Measurements from ENCODE around the gene MPND. TPM values are rescaled to one million over a fixed set of nuclear protein-coding genes. Genes with fewer than 3 reads are reported as not detected.
A peak's percentile ranks its signal among the peaks of the same experiment; 100 is the strongest.

Gene MPND
- polyA plus RNA-seq, 2 donors, result 13.5 to 15.5 TPM

- H3K4me1 ChIP-seq (ENCODE audit: control insufficient read depth in 2 of 2, insufficient read depth in 2 of 2, low read length in 1 of 2), result peaks cover 7 to 11% of the 10 kb centered on the region in 2 donors
- H3K27me3 ChIP-seq (ENCODE audit: control insufficient read depth in 1 of 2, insufficient read depth in 2 of 2, low read length in 2 of 2), result no peaks in the 10 kb centered on the region
- no peaks in the 10 kb centered on the region for H3K9me3 ChIP-seq (ENCODE audit: control insufficient read depth in 2 of 2, insufficient read depth in 1 of 2, low read depth in 1 of 2, low read length in 1 of 2)
- peak overlapping the region; percentile 14 to 69 for H3K27ac ChIP-seq (ENCODE audit: low read depth in 2 of 2, low read length in 1 of 2)
- WGBS, 2 donors, result 73 to 74% methylated on average over 15 of the region's 15 CpGs
- H3K4me3 ChIP-seq (ENCODE audit: low read depth in 1 of 2, low read length in 2 of 2), result peak overlapping the region; percentile 24 to 70
- H3K36me3 ChIP-seq (ENCODE audit: control insufficient read depth in 2 of 2, insufficient read depth in 2 of 2, low read length in 1 of 2), result peaks cover 0 to 11% of the 10 kb centered on the region in 2 donors
Measured at GRCh38 chr19:4396949-4397783, 53.8 kb downstream of the MPND start.

- Histone ChIP-seq H3K27ac (ENCODE audit: low read depth in 2 of 2, low read length in 1 of 2) (peak overlapping the region; percentile 90), H3K27me3 (ENCODE audit: control insufficient read depth in 1 of 2, insufficient read depth in 2 of 2, low read length in 2 of 2) (no peaks in the 10 kb centered on the region), H3K4me1 (ENCODE audit: control insufficient read depth in 2 of 2, insufficient read depth in 2 of 2, low read length in 1 of 2) (peaks cover 7 to 14% of the 10 kb centered on the region in 2 donors), H3K4me3 (ENCODE audit: low read depth in 1 of 2, low read length in 2 of 2) (peak overlapping the region; percentile 70 to 74), H3K9me3 (ENCODE audit: control insufficient read depth in 2 of 2, insufficient read depth in 1 of 2, low read depth in 1 of 2, low read length in 1 of 2) (no peaks in the 10 kb centered on the region), H3K36me3 (ENCODE audit: control insufficient read depth in 2 of 2, insufficient read depth in 2 of 2, low read length in 1 of 2) (peaks cover 0 to 7% of the 10 kb centered on the region in 2 donors)
- WGBS, 2 donors, result 0 to 1% methylated on average over 10 to 12 of the region's 12 CpGs
Measured at GRCh38 chr19:4399812-4400134, 56.4 kb downstream of the MPND start.

- H3K9me3 ChIP-seq (ENCODE audit: control insufficient read depth in 2 of 2, insufficient read depth in 1 of 2, low read depth in 1 of 2, low read length in 1 of 2), result no peaks in the 10 kb centered on the region
- peaks cover 0 to 6% of the 10 kb centered on the region in 2 donors for H3K36me3 ChIP-seq (ENCODE audit: control insufficient read depth in 2 of 2, insufficient read depth in 2 of 2, low read length in 1 of 2)
- 1% methylated on average over 70 to 90 of the region's 90 CpGs for WGBS, 2 donors
- H3K27me3 ChIP-seq (ENCODE audit: control insufficient read depth in 1 of 2, insufficient read depth in 2 of 2, low read length in 2 of 2), result no peaks in the 10 kb centered on the region
- peak within 1 kb of the TSS; percentile 70 to 74 for H3K4me3 ChIP-seq (ENCODE audit: low read depth in 1 of 2, low read length in 2 of 2)
- H3K27ac ChIP-seq (ENCODE audit: low read depth in 2 of 2, low read length in 1 of 2), result peak within 1 kb of the TSS; percentile 90
- peaks cover 7 to 14% of the 10 kb centered on the region in 2 donors for H3K4me1 ChIP-seq (ENCODE audit: control insufficient read depth in 2 of 2, insufficient read depth in 2 of 2, low read length in 1 of 2)
Measured at GRCh38 chr19:4400135-4400936, 57.0 kb downstream of the MPND start, which contains the start of gene SH3GL1. TSS of gene SH3GL1 (minus strand) at chr19:4400547. CDS start at chr19:4400368, 179 bp downstream.

- WGBS, 2 donors, result 0 to 1% methylated on average over 8 of the region's 8 CpGs
- Histone ChIP-seq H3K4me3 (ENCODE audit: low read depth in 1 of 2, low read length in 2 of 2) (peak overlapping the region in 1 of 2 donors; percentile 41), H3K36me3 (ENCODE audit: control insufficient read depth in 2 of 2, insufficient read depth in 2 of 2, low read length in 1 of 2) (peaks cover 0 to 5% of the 10 kb centered on the region in 2 donors), H3K9me3 (ENCODE audit: control insufficient read depth in 2 of 2, insufficient read depth in 1 of 2, low read depth in 1 of 2, low read length in 1 of 2) (no peaks in the 10 kb centered on the region), H3K27ac (ENCODE audit: low read depth in 2 of 2, low read length in 1 of 2) (peak overlapping the region; percentile 6 to 91), H3K4me1 (ENCODE audit: control insufficient read depth in 2 of 2, insufficient read depth in 2 of 2, low read length in 1 of 2) (peaks cover 7 to 14% of the 10 kb centered on the region in 2 donors), H3K27me3 (ENCODE audit: control insufficient read depth in 1 of 2, insufficient read depth in 2 of 2, low read length in 2 of 2) (no peaks in the 10 kb centered on the region)
Measured at GRCh38 chr19:4401769-4402170, 58.4 kb downstream of the MPND start.

- WGBS, 2 donors, result 0% methylated on average over 46 to 84 of the region's 84 CpGs
- Histone ChIP-seq H3K36me3 (ENCODE audit: control insufficient read depth in 2 of 2, insufficient read depth in 2 of 2, low read length in 1 of 2) (no peaks in the 10 kb centered on the region), H3K9me3 (ENCODE audit: control insufficient read depth in 2 of 2, insufficient read depth in 1 of 2, low read depth in 1 of 2, low read length in 1 of 2) (no peaks in the 10 kb centered on the region), H3K4me1 (ENCODE audit: control insufficient read depth in 2 of 2, insufficient read depth in 2 of 2, low read length in 1 of 2) (peaks cover 3 to 12% of the 10 kb centered on the region in 2 donors), H3K27me3 (ENCODE audit: control insufficient read depth in 1 of 2, insufficient read depth in 2 of 2, low read length in 2 of 2) (no peaks in the 10 kb centered on the region), H3K27ac (ENCODE audit: low read depth in 2 of 2, low read length in 1 of 2) (peak within 1 kb of the TSS; percentile 66 to 91), H3K4me3 (ENCODE audit: low read depth in 1 of 2, low read length in 2 of 2) (peak within 1 kb of the TSS; percentile 75 to 80)
Measured at GRCh38 chr19:4402171-4403004, 59.0 kb downstream of the MPND start, which contains the start of gene CHAF1A. TSS of gene CHAF1A (plus strand) at chr19:4402640. CDS start at chr19:4402763, 123 bp downstream.

- WGBS, 2 donors, result 9% methylated on average over 32 of the region's 32 CpGs
Measured at GRCh38 chr19:4403005-4403761, 59.8 kb downstream of the MPND start.

GRCh38 chr19:4405977-4406376 lies 62.6 kb downstream of the MPND start:
- H3K4me3 ChIP-seq (ENCODE audit: low read depth in 1 of 2, low read length in 2 of 2), result no peak overlapping the region
- H3K27me3 ChIP-seq (ENCODE audit: control insufficient read depth in 1 of 2, insufficient read depth in 2 of 2, low read length in 2 of 2), result no peaks in the 10 kb centered on the region
- H3K36me3 ChIP-seq (ENCODE audit: control insufficient read depth in 2 of 2, insufficient read depth in 2 of 2, low read length in 1 of 2), result peaks cover 0 to 6% of the 10 kb centered on the region in 2 donors
- 87 to 89% methylated on average over 8 of the region's 8 CpGs for WGBS, 2 donors
- no peak overlapping the region for H3K27ac ChIP-seq (ENCODE audit: low read depth in 2 of 2, low read length in 1 of 2)
- peaks cover 0 to 9% of the 10 kb centered on the region in 2 donors for H3K4me1 ChIP-seq (ENCODE audit: control insufficient read depth in 2 of 2, insufficient read depth in 2 of 2, low read length in 1 of 2)
- no peaks in the 10 kb centered on the region for H3K9me3 ChIP-seq (ENCODE audit: control insufficient read depth in 2 of 2, insufficient read depth in 1 of 2, low read depth in 1 of 2, low read length in 1 of 2)

More at GRCh38 chr19:4403005-4403761, 59.8 kb downstream of the MPND start:
- H3K36me3 ChIP-seq (ENCODE audit: control insufficient read depth in 2 of 2, insufficient read depth in 2 of 2, low read length in 1 of 2), result no peaks in the 10 kb centered on the region
- no peaks in the 10 kb centered on the region for H3K9me3 ChIP-seq (ENCODE audit: control insufficient read depth in 2 of 2, insufficient read depth in 1 of 2, low read depth in 1 of 2, low read length in 1 of 2)
- H3K27me3 ChIP-seq (ENCODE audit: control insufficient read depth in 1 of 2, insufficient read depth in 2 of 2, low read length in 2 of 2), result no peaks in the 10 kb centered on the region
- peak overlapping the region; percentile 30 to 66 for H3K27ac ChIP-seq (ENCODE audit: low read depth in 2 of 2, low read length in 1 of 2)
- peaks cover 0 to 12% of the 10 kb centered on the region in 2 donors for H3K4me1 ChIP-seq (ENCODE audit: control insufficient read depth in 2 of 2, insufficient read depth in 2 of 2, low read length in 1 of 2)
- peak overlapping the region; percentile 75 to 80 for H3K4me3 ChIP-seq (ENCODE audit: low read depth in 1 of 2, low read length in 2 of 2)

- Histone ChIP-seq H3K36me3 (ENCODE audit: control insufficient read depth in 2 of 2, insufficient read depth in 2 of 2, low read length in 1 of 2) (peaks cover 0 to 6% of the 10 kb centered on the region in 2 donors), H3K4me1 (ENCODE audit: control insufficient read depth in 2 of 2, insufficient read depth in 2 of 2, low read length in 1 of 2) (peaks cover 0 to 7% of the 10 kb centered on the region in 2 donors), H3K4me3 (ENCODE audit: low read depth in 1 of 2, low read length in 2 of 2) (no peak overlapping the region), H3K27me3 (ENCODE audit: control insufficient read depth in 1 of 2, insufficient read depth in 2 of 2, low read length in 2 of 2) (no peaks in the 10 kb centered on the region), H3K9me3 (ENCODE audit: control insufficient read depth in 2 of 2, insufficient read depth in 1 of 2, low read depth in 1 of 2, low read length in 1 of 2) (no peaks in the 10 kb centered on the region), H3K27ac (ENCODE audit: low read depth in 2 of 2, low read length in 1 of 2) (no peak overlapping the region)
- 93% methylated on average over 7 of the region's 7 CpGs for WGBS, 2 donors
Measured at GRCh38 chr19:4406626-4407025, 63.3 kb downstream of the MPND start.
